HepG2 (cell line): ENCODE results near the gene FUBP3. TPM values are rescaled to one million over a fixed set of nuclear protein-coding genes. Genes with fewer than 3 reads are reported as not detected.

Experiments used
- CHD2 ChIP-seq: IDR thresholded peaks from 2 replicates; pipeline ENCODE4 v1.6.1; 2011; ENCODE audit warnings: low read depth, low read length, improper control_type of control experiment
- GABPA ChIP-seq, 2 experiments: IDR thresholded peaks; 2 replicates each; pipeline ENCODE4 v1.6.1; 2011 to 2016; ENCODE audit warnings: low read depth in 2 of 2, low read length in 1 of 2, missing biosample characterization in 1 of 2, missing genetic modification characterization in 1 of 2
- TBX3 ChIP-seq: fragments of 450-650 bp; IDR thresholded peaks from 2 replicates; pipeline ENCODE4 v1.6.1; 2017; ENCODE audit warnings: antibody characterized with exemption, mild to moderate bottlenecking, inconsistent platforms, borderline replicate concordance
- ZMAT3 ChIP-seq: sonication (generic); formaldehyde crosslinking; conservative IDR thresholded peaks from 2 replicates; pipeline ENCODE4 v1.7.0; 2021; ENCODE audit warnings: missing genetic modification reagents
- ZNF496 ChIP-seq: sonication (generic); formaldehyde crosslinking; IDR thresholded peaks from 2 replicates; pipeline ENCODE4 v1.8.1; 2023; ENCODE audit warnings: mild to moderate bottlenecking, moderate library complexity, missing genetic modification reagents; ENCODE audit not compliant: insufficient replicate concordance
- ZSCAN12 ChIP-seq: sonication (generic); formaldehyde crosslinking; IDR thresholded peaks from 2 replicates; pipeline ENCODE4 v1.9.0; 2021; ENCODE audit warnings: mild to moderate bottlenecking, missing genetic modification reagents
- ZSCAN31 ChIP-seq: sonication (generic); formaldehyde crosslinking; IDR thresholded peaks from 2 replicates; pipeline ENCODE4 v1.5.0; 2020; ENCODE audit warnings: low read depth, mild to moderate bottlenecking, missing genetic modification reagents
- polyA plus RNA-seq, 8 experiments: library from polyadenylated mRNA; depleted of rRNA in 3 of 8; stranded (reverse) in 7 of 8; unstranded in 1 of 8; fragments of >200 nt; fragmentation: Illumina TruSeq in 4 of 8; extraction: Trizol in 4 of 8; gene quantifications; 2 replicates each; pipeline versions ENCODE4 v1.2.1 to v1.2.3, GENCODE V29; 2011 to 2016; ENCODE audit warnings: low read depth in 4 of 8, missing spikeins in 1 of 8, mixed read lengths in 1 of 8; ENCODE audit not compliant: insufficient read depth in 1 of 8
- total RNA-seq, 5 experiments: library from RNA; depleted of rRNA; stranded (reverse); fragments of >200 nt; fragmentation: Illumina TruSeq; extraction: Trizol; gene quantifications; 2 replicates each; pipeline ENCODE4 v1.2.3, GENCODE V29; 2016; ENCODE audit warnings: low read depth in 1 of 5
- TF ChIP-seq, protein P1 (sequence below): sonication (generic); formaldehyde crosslinking; IDR thresholded peaks from 2 replicates; pipeline ENCODE4 v1.8.0; 2023; ENCODE audit warnings: mild to moderate bottlenecking, missing genetic modification reagents
- TF ChIP-seq, protein P2 (sequence below): sonication (generic); formaldehyde crosslinking; IDR thresholded peaks from 2 replicates; pipeline ENCODE4 v1.4.0; 2020; ENCODE audit warnings: mild to moderate bottlenecking, missing genetic modification reagents
- TF ChIP-seq, protein P3 (sequence below): sonication (generic); formaldehyde crosslinking; IDR thresholded peaks from 2 replicates; pipeline ENCODE4 v1.4.0; 2020; ENCODE audit warnings: mild to moderate bottlenecking, missing genetic modification reagents
- TF ChIP-seq, protein P4 (sequence below): sonication (generic); formaldehyde crosslinking; IDR thresholded peaks from 2 replicates; pipeline ENCODE4 v1.4.0; 2020; ENCODE audit warnings: missing genetic modification reagents, borderline replicate concordance
- TF ChIP-seq, protein P5 (sequence below), 2 experiments: sonication (generic) in 1 of 2; formaldehyde crosslinking in 1 of 2; IDR thresholded peaks; 2 replicates each; pipeline versions ENCODE4 v1.4.0 to v1.6.1; 2016 to 2020; ENCODE audit warnings: borderline replicate concordance in 1 of 2, low read depth in 1 of 2, mild to moderate bottlenecking in 1 of 2, missing genetic modification reagents in 1 of 2
- TF ChIP-seq, protein P6 (sequence below): conservative IDR thresholded peaks from 2 replicates; pipeline ENCODE4 v1.6.1; 2018; ENCODE audit warnings: missing genetic modification reagents

Gene FUBP3
- total and polyA plus RNA-seq, 2 of the 13 experiments (the other 11 are each of a cell fraction or from before 2014, with no cell fraction given), result 28.7 to 40.0 TPM

DNA sequence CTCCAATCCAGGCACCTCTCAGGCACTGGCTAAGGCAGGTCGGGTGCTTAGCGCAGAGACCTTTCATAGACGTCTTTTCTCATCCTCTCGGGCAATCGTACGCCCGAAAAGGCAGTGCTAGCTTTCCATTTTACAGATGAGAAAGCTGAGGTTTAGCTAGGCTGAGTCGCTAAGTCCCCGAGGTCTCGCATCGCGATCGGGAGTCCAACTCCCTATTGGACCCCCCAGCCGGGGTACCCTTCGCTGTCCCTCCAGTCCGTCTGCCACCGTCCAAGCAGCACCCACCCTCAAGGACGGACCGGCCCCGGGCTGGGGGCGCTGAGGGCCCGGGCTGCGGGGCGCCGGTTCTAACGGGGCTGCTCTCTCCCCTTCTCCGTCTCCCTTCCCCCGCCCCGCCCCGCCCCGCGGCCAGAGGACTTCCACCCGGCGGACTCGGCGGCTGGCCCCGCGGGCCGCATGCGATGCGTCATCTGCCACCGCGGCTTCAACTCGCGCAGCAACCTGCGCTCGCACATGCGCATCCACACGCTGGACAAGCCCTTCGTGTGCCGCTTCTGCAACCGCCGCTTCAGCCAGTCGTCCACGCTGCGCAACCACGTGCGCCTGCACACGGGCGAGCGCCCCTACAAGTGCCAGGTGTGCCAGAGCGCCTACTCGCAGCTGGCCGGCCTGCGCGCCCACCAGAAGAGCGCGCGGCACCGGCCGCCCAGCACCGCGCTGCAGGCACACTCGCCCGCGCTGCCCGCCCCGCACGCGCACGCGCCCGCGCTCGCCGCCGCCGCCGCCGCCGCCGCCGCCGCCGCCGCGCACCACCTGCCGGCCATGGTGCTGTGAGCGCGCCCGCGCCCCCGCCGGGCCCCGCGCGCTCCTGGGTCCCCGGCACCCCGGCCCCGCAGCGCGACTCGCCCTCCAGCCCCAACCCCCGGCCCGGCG lies 101.7 kb downstream of the FUBP3 start (continued):
- TF ChIP-seq, protein P1, sequence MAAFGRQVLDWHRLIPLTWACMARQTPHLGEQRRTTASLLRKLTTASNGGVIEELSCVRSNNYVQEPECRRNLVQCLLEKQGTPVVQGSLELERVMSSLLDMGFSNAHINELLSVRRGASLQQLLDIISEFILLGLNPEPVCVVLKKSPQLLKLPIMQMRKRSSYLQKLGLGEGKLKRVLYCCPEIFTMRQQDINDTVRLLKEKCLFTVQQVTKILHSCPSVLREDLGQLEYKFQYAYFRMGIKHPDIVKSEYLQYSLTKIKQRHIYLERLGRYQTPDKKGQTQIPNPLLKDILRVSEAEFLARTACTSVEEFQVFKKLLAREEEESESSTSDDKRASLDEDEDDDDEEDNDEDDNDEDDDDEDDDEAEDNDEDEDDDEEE (CRISPR knock-in tag), result 0 out of 2 replicates have a peak, but pooled peaks have one; percentile 28
- TF ChIP-seq, protein P2, sequence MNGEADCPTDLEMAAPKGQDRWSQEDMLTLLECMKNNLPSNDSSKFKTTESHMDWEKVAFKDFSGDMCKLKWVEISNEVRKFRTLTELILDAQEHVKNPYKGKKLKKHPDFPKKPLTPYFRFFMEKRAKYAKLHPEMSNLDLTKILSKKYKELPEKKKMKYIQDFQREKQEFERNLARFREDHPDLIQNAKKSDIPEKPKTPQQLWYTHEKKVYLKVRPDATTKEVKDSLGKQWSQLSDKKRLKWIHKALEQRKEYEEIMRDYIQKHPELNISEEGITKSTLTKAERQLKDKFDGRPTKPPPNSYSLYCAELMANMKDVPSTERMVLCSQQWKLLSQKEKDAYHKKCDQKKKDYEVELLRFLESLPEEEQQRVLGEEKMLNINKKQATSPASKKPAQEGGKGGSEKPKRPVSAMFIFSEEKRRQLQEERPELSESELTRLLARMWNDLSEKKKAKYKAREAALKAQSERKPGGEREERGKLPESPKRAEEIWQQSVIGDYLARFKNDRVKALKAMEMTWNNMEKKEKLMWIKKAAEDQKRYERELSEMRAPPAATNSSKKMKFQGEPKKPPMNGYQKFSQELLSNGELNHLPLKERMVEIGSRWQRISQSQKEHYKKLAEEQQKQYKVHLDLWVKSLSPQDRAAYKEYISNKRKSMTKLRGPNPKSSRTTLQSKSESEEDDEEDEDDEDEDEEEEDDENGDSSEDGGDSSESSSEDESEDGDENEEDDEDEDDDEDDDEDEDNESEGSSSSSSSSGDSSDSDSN (CRISPR knock-in tag), result peak; percentile 73
- TF ChIP-seq TBX3 (no peak), ZSCAN31 (peak; percentile 88), CHD2 (0 out of 2 replicates have a peak, but pooled peaks have one; percentile 11), ZSCAN12 (CRISPR knock-in tag) (no peak), GABPA (IDR thresholded peaks at IDR 0.05; ENCODE audit: low read depth, low read length) (no peak), GABPA (CRISPR knock-in tag; IDR thresholded peaks at IDR 0.05; ENCODE audit: low read depth) (no peak), ZNF496 (CRISPR knock-in tag) (no peak), ZMAT3 (CRISPR knock-in tag) (peak; percentile 64; the same call in 1 of the 2 replicates)
- TF ChIP-seq, protein P3, sequence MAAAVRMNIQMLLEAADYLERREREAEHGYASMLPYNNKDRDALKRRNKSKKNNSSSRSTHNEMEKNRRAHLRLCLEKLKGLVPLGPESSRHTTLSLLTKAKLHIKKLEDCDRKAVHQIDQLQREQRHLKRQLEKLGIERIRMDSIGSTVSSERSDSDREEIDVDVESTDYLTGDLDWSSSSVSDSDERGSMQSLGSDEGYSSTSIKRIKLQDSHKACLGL (CRISPR knock-in tag), result peak; percentile 95
- TF ChIP-seq, protein P4, sequence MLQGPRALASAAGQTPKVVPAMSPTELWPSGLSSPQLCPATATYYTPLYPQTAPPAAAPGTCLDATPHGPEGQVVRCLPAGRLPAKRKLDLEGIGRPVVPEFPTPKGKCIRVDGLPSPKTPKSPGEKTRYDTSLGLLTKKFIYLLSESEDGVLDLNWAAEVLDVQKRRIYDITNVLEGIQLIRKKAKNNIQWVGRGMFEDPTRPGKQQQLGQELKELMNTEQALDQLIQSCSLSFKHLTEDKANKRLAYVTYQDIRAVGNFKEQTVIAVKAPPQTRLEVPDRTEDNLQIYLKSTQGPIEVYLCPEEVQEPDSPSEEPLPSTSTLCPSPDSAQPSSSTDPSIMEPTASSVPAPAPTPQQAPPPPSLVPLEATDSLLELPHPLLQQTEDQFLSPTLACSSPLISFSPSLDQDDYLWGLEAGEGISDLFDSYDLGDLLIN (CRISPR knock-in tag), result peak; percentile 57; the same call in 1 of the 2 replicates
- TF ChIP-seq, protein P5, sequence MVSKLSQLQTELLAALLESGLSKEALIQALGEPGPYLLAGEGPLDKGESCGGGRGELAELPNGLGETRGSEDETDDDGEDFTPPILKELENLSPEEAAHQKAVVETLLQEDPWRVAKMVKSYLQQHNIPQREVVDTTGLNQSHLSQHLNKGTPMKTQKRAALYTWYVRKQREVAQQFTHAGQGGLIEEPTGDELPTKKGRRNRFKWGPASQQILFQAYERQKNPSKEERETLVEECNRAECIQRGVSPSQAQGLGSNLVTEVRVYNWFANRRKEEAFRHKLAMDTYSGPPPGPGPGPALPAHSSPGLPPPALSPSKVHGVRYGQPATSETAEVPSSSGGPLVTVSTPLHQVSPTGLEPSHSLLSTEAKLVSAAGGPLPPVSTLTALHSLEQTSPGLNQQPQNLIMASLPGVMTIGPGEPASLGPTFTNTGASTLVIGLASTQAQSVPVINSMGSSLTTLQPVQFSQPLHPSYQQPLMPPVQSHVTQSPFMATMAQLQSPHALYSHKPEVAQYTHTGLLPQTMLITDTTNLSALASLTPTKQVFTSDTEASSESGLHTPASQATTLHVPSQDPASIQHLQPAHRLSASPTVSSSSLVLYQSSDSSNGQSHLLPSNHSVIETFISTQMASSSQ (IDR thresholded peaks at IDR 0.05; ENCODE audit: low read depth), result no peak
- TF ChIP-seq, protein P5 (CRISPR knock-in tag; IDR thresholded peaks at IDR 0.05; ENCODE audit: borderline replicate concordance), result peak; percentile 58; the same call in 1 of the 2 replicates
- TF ChIP-seq, protein P6, sequence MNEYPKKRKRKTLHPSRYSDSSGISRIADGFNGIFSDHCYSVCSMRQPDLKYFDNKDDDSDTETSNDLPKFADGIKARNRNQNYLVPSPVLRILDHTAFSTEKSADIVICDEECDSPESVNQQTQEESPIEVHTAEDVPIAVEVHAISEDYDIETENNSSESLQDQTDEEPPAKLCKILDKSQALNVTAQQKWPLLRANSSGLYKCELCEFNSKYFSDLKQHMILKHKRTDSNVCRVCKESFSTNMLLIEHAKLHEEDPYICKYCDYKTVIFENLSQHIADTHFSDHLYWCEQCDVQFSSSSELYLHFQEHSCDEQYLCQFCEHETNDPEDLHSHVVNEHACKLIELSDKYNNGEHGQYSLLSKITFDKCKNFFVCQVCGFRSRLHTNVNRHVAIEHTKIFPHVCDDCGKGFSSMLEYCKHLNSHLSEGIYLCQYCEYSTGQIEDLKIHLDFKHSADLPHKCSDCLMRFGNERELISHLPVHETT (CRISPR knock-in tag), result peak; percentile 76; the same call in 1 of the 2 replicates
